WTC11 (cell line): ENCODE data around the gene COA1.

Source experiments
- FOXK1 ChIP-seq: sonication (generic); formaldehyde crosslinking; IDR thresholded peaks from 2 replicates; pipeline ENCODE4 v1.8.0; 2022; ENCODE audit warnings: mild to moderate bottlenecking, moderate library complexity, missing genetic modification reagents
- NFE2L1 ChIP-seq: sonication (generic); formaldehyde crosslinking; IDR thresholded peaks from 2 replicates; pipeline ENCODE4 v1.8.1; 2023; ENCODE audit warnings: missing genetic modification reagents
- TF ChIP-seq, protein P1 (sequence below): fragments of 200-600 bp; IDR thresholded peaks from 2 replicates; pipeline ENCODE4 v1.8.0; 2022; ENCODE audit warnings: antibody characterized with exemption
- TF ChIP-seq, protein P2 (sequence below): sonication (generic); formaldehyde crosslinking; IDR thresholded peaks from 2 replicates; pipeline ENCODE4 v1.8.1; 2022; ENCODE audit warnings: mild to moderate bottlenecking, moderate library complexity, missing genetic modification reagents
- TF ChIP-seq, protein P3 (sequence below): sonication (generic); formaldehyde crosslinking; IDR thresholded peaks from 2 replicates; pipeline ENCODE4 v1.8.0; 2022; ENCODE audit warnings: mild to moderate bottlenecking, missing genetic modification reagents

DNA sequence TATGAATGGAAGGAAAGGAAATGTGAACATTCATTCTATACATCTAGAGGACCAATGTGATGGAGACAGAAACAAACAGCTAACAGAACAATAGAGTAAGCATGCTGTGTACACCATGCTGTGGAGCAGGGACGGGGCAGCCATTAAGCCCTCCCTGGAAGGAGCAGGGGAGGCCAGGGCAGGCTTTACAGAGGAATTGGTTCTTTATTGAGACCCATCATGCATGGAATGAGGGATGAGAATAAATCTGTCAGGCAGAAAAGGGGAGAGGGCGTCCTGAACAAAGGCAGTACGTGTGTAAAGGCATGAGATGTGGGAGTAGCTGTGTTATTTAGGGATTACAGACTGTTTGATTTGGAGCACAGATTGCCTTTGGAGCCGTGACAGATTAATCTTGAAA, 111.2 kb downstream of the COA1 start:
- TF ChIP-seq, protein P1, sequence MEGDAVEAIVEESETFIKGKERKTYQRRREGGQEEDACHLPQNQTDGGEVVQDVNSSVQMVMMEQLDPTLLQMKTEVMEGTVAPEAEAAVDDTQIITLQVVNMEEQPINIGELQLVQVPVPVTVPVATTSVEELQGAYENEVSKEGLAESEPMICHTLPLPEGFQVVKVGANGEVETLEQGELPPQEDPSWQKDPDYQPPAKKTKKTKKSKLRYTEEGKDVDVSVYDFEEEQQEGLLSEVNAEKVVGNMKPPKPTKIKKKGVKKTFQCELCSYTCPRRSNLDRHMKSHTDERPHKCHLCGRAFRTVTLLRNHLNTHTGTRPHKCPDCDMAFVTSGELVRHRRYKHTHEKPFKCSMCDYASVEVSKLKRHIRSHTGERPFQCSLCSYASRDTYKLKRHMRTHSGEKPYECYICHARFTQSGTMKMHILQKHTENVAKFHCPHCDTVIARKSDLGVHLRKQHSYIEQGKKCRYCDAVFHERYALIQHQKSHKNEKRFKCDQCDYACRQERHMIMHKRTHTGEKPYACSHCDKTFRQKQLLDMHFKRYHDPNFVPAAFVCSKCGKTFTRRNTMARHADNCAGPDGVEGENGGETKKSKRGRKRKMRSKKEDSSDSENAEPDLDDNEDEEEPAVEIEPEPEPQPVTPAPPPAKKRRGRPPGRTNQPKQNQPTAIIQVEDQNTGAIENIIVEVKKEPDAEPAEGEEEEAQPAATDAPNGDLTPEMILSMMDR = no peak
- TF ChIP-seq FOXK1 (CRISPR knock-in tag) = no peak
- TF ChIP-seq, protein P2, sequence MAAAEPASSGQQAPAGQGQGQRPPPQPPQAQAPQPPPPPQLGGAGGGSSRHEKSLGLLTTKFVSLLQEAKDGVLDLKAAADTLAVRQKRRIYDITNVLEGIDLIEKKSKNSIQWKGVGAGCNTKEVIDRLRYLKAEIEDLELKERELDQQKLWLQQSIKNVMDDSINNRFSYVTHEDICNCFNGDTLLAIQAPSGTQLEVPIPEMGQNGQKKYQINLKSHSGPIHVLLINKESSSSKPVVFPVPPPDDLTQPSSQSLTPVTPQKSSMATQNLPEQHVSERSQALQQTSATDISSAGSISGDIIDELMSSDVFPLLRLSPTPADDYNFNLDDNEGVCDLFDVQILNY (CRISPR knock-in tag) = no peak
- TF ChIP-seq, protein P3, sequence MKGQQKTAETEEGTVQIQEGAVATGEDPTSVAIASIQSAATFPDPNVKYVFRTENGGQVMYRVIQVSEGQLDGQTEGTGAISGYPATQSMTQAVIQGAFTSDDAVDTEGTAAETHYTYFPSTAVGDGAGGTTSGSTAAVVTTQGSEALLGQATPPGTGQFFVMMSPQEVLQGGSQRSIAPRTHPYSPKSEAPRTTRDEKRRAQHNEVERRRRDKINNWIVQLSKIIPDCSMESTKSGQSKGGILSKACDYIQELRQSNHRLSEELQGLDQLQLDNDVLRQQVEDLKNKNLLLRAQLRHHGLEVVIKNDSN (CRISPR knock-in tag) = no peak
- TF ChIP-seq NFE2L1 (CRISPR knock-in tag) = no peak
